RWPE2 (cell line): ENCODE measurements around the gene SUFU.

Source experiments
- ATAC-seq: fragments of 200-7000 bp; cut with Tn5 transposase; 3 replicates; pipeline ENCODE4 v1.9.1; 2021; ENCODE audit warnings: low read depth
- DNase-seq: peaks from one replicate; pipeline ENCODE4 v3.0.0-alpha.2; 2020; ENCODE audit warnings: low spot score
- H3K27ac ChIP-seq: fragments of 450-650 bp; 2 replicates; pipeline ENCODE4 v1.5.1; 2017; ENCODE audit warnings: mild to moderate bottlenecking; ENCODE audit not compliant: poor library complexity, severe bottlenecking
- H3K27me3 ChIP-seq: fragments of 250-450 bp; sonication (Bioruptor Pico); 2 replicates; pipeline ENCODE4 v1.5.1; 2021; ENCODE audit warnings: mild to moderate bottlenecking, moderate library complexity; ENCODE audit not compliant: insufficient read depth, poor library complexity, severe bottlenecking
- H3K36me3 ChIP-seq: fragments of 250-450 bp; sonication (Bioruptor Pico); 2 replicates; pipeline ENCODE4 v1.5.1; 2020; ENCODE audit warnings: low read depth, mild to moderate bottlenecking, moderate library complexity
- H3K4me1 ChIP-seq: fragments of 250-450 bp; sonication (Bioruptor Pico); 2 replicates; pipeline ENCODE4 v1.5.1; 2021; ENCODE audit warnings: mild to moderate bottlenecking, moderate library complexity; ENCODE audit not compliant: insufficient read depth, poor library complexity, severe bottlenecking
- H3K4me3 ChIP-seq: fragments of 250-450 bp; sonication (Bioruptor Pico); 2 replicates; pipeline ENCODE4 v1.5.1; 2021; ENCODE audit warnings: mild to moderate bottlenecking, moderate library complexity; ENCODE audit not compliant: severe bottlenecking
- H3K9me3 ChIP-seq: fragments of 250-450 bp; sonication (Bioruptor Pico); 2 replicates; pipeline ENCODE4 v1.5.1; 2021; ENCODE audit warnings: mild to moderate bottlenecking, moderate library complexity; ENCODE audit not compliant: severe bottlenecking
- CTCF ChIP-seq: fragments of 450-650 bp; IDR thresholded peaks from one replicate; pipeline ENCODE4 v1.5.1; 2017; ENCODE audit warnings: mild to moderate bottlenecking, moderate library complexity; ENCODE audit not compliant: poor library complexity, severe bottlenecking

SUFU gene

GRCh38 chr10:102641880-102642735, 138.3 kb downstream of the SUFU start:
- peak; percentile 97 for DNase-seq
- peak; percentile 53 for ATAC-seq
- Histone ChIP-seq H3K27me3 (no peaks in the 10 kb centered on the region), H3K27ac (peak overlapping the region; percentile 94), H3K9me3 (no peaks in the 10 kb centered on the region), H3K4me1 (peaks cover 10% of the 10 kb centered on the region), H3K4me3 (peak overlapping the region; percentile 80), H3K36me3 (peaks cover 2% of the 10 kb centered on the region; the same call in 1 of the 2 replicates)
- TF ChIP-seq CTCF: peak; percentile 9

GRCh38 chr10:102642736-102643335, 139.1 kb downstream of the SUFU start:
- Histone ChIP-seq H3K4me3 (peak overlapping the region; percentile 80), H3K27me3 (no peaks in the 10 kb centered on the region), H3K4me1 (peaks cover 15% of the 10 kb centered on the region), H3K27ac (peak overlapping the region; percentile 94), H3K36me3 (peaks cover 7% of the 10 kb centered on the region), H3K9me3 (no peaks in the 10 kb centered on the region)
- DNase-seq: no peak
- no peak for ATAC-seq
- TF ChIP-seq CTCF: no peak

GRCh38 chr10:102643336-102644065, 139.7 kb downstream of the SUFU start:
- H3K27ac ChIP-seq: peak overlapping the region; percentile 94
- no peaks in the 10 kb centered on the region for H3K9me3 ChIP-seq
- H3K4me3 ChIP-seq: peak overlapping the region; percentile 80
- DNase-seq (no peak), ATAC-seq (no peak)
- peaks cover 20% of the 10 kb centered on the region for H3K4me1 ChIP-seq
- H3K27me3 ChIP-seq: no peaks in the 10 kb centered on the region
- peaks cover 10% of the 10 kb centered on the region for H3K36me3 ChIP-seq
- TF ChIP-seq CTCF: no peak

GRCh38 chr10:102644066-102644645, 140.4 kb downstream of the SUFU start, which contains the start of gene TRIM8:
TRIM8 (plus strand) TSS chr10:102644479; CDS start chr10:102644618, 139 bp downstream.
- H3K4me3 ChIP-seq: peak within 1 kb of the TSS; percentile 80
- peaks cover 20% of the 10 kb centered on the region for H3K4me1 ChIP-seq
- no peak for TF ChIP-seq CTCF
- no peaks in the 10 kb centered on the region for H3K9me3 ChIP-seq
- peak within 1 kb of the TSS; percentile 94 for H3K27ac ChIP-seq
- H3K36me3 ChIP-seq: peaks cover 10% of the 10 kb centered on the region
- no peak for DNase-seq
- no peaks in the 10 kb centered on the region for H3K27me3 ChIP-seq
- ATAC-seq: no peak
